ENCODE results near the gene MAFG. TPM values are rescaled to one million over a fixed set of nuclear protein-coding genes. Genes with fewer than 3 reads are reported as not detected.

MAFG gene
- total RNA-seq, 1 experiment from 2014 or later = 29.8 TPM

DNA sequence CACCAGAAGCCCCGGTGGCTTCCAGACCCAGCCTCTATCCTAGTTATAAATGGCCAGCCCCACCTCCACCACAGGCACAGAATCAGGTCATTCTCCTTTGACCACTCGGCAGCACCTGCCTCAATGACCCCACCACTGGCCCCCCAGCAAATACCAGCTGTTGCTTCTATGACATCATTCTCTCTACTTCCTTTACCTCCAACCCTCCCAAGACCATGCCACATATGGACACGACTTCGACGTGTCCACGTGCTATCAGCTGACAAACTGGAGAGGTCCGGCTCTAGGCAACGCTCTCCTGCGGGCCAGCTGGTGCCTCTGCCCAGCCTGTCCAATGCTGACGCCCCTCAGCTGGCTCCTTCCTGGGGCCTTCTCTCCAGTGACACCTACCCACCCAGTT lies 42.1 kb downstream of the MAFG start:
- Mint-ChIP-seq H3K9me3 (no peaks in the 10 kb centered on the region), H3K27ac (no peak overlapping the region; the same call in 1 of the 2 replicates), H3K4me1 (peaks cover 11% of the 10 kb centered on the region), H3K27me3 (ENCODE audit: low read depth) (no peaks in the 10 kb centered on the region), H3K4me3 (no peak overlapping the region), H3K36me3 (peaks cover 61% of the 10 kb centered on the region)
- ChIA-PET POLR2A (no interaction called here), CTCF (interaction anchor here (2.7 kb wide), 1 partner anchor 16 kb away, joined by 10 read pairs; no protein-coding TSS in a partner anchor)
- DNase-seq (ENCODE audit: low spot score) = no peak
- no peak for TF ChIP-seq E2F5 (CRISPR knock-in tag; IDR thresholded peaks at IDR 0.05)
- no peak for TF ChIP-seq PRRX2 (CRISPR knock-in tag; IDR thresholded peaks at IDR 0.05)
- no peak for TF ChIP-seq MYBL2 (CRISPR knock-in tag; IDR thresholded peaks at IDR 0.05)
- TF ChIP-seq TEAD4 (CRISPR knock-in tag; IDR thresholded peaks at IDR 0.05) = no peak
- TF ChIP-seq, protein P1, sequence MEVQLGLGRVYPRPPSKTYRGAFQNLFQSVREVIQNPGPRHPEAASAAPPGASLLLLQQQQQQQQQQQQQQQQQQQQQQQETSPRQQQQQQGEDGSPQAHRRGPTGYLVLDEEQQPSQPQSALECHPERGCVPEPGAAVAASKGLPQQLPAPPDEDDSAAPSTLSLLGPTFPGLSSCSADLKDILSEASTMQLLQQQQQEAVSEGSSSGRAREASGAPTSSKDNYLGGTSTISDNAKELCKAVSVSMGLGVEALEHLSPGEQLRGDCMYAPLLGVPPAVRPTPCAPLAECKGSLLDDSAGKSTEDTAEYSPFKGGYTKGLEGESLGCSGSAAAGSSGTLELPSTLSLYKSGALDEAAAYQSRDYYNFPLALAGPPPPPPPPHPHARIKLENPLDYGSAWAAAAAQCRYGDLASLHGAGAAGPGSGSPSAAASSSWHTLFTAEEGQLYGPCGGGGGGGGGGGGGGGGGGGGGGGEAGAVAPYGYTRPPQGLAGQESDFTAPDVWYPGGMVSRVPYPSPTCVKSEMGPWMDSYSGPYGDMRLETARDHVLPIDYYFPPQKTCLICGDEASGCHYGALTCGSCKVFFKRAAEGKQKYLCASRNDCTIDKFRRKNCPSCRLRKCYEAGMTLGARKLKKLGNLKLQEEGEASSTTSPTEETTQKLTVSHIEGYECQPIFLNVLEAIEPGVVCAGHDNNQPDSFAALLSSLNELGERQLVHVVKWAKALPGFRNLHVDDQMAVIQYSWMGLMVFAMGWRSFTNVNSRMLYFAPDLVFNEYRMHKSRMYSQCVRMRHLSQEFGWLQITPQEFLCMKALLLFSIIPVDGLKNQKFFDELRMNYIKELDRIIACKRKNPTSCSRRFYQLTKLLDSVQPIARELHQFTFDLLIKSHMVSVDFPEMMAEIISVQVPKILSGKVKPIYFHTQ (CRISPR knock-in tag; IDR thresholded peaks at IDR 0.05) = no peak
- TF ChIP-seq ZNF232 (CRISPR knock-in tag; IDR thresholded peaks at IDR 0.05) = no peak
- TF ChIP-seq, protein P2, sequence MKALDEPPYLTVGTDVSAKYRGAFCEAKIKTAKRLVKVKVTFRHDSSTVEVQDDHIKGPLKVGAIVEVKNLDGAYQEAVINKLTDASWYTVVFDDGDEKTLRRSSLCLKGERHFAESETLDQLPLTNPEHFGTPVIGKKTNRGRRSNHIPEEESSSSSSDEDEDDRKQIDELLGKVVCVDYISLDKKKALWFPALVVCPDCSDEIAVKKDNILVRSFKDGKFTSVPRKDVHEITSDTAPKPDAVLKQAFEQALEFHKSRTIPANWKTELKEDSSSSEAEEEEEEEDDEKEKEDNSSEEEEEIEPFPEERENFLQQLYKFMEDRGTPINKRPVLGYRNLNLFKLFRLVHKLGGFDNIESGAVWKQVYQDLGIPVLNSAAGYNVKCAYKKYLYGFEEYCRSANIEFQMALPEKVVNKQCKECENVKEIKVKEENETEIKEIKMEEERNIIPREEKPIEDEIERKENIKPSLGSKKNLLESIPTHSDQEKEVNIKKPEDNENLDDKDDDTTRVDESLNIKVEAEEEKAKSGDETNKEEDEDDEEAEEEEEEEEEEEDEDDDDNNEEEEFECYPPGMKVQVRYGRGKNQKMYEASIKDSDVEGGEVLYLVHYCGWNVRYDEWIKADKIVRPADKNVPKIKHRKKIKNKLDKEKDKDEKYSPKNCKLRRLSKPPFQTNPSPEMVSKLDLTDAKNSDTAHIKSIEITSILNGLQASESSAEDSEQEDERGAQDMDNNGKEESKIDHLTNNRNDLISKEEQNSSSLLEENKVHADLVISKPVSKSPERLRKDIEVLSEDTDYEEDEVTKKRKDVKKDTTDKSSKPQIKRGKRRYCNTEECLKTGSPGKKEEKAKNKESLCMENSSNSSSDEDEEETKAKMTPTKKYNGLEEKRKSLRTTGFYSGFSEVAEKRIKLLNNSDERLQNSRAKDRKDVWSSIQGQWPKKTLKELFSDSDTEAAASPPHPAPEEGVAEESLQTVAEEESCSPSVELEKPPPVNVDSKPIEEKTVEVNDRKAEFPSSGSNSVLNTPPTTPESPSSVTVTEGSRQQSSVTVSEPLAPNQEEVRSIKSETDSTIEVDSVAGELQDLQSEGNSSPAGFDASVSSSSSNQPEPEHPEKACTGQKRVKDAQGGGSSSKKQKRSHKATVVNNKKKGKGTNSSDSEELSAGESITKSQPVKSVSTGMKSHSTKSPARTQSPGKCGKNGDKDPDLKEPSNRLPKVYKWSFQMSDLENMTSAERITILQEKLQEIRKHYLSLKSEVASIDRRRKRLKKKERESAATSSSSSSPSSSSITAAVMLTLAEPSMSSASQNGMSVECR (CRISPR knock-in tag; IDR thresholded peaks at IDR 0.05; ENCODE audit: borderline replicate concordance) = no peak
- no peak for TF ChIP-seq NFE2L1 (CRISPR knock-in tag; IDR thresholded peaks at IDR 0.05)
- TF ChIP-seq SMAD4 (CRISPR knock-in tag; IDR thresholded peaks at IDR 0.05) = no peak
- TF ChIP-seq ERG (CRISPR knock-in tag; IDR thresholded peaks at IDR 0.05) = no peak
- no peak; the same call in 1 of the 2 replicates for ATAC-seq

GRCh38 chr17:81884968-81885367 lies 42.6 kb downstream of the MAFG start:
- ChIA-PET POLR2A (no interaction called here), CTCF (interaction anchor here (0.5 to 2.7 kb wide), 3 partner anchors 15 to 364 kb away, joined by 3 to 10 read pairs (median 3); no protein-coding TSS in a partner anchor)
- ATAC-seq = no peak

More at GRCh38 chr17:81884968-81885367, 42.6 kb downstream of the MAFG start:
- H3K27ac Mint-ChIP-seq = no peak overlapping the region
- H3K27me3 Mint-ChIP-seq (ENCODE audit: low read depth) = no peaks in the 10 kb centered on the region
- TF ChIP-seq USF2 (CRISPR knock-in tag; IDR thresholded peaks at IDR 0.05) (no peak), NR1H2 (CRISPR knock-in tag; IDR thresholded peaks at IDR 0.05) (no peak), ZNF671 (CRISPR knock-in tag; IDR thresholded peaks at IDR 0.05) (no peak), MXD4 (CRISPR knock-in tag; IDR thresholded peaks at IDR 0.05; ENCODE audit: borderline replicate concordance) (no peak), FOXJ3 (CRISPR knock-in tag; IDR thresholded peaks at IDR 0.05; ENCODE audit: borderline replicate concordance) (no peak)
- TF ChIP-seq, protein P1 (CRISPR knock-in tag; IDR thresholded peaks at IDR 0.05) = no peak
- no peak for DNase-seq (ENCODE audit: low spot score)
- peaks cover 6% of the 10 kb centered on the region for H3K4me1 Mint-ChIP-seq
- no peaks in the 10 kb centered on the region for H3K9me3 Mint-ChIP-seq
- peaks cover 56% of the 10 kb centered on the region for H3K36me3 Mint-ChIP-seq
- no peak overlapping the region for H3K4me3 Mint-ChIP-seq

Measured in WTC11 (cell line).